GM10847 (cell line): ENCODE measurements around the gene PTPRN2.

Source experiments
- POLR2A ChIP-seq: IDR thresholded peaks from 2 replicates; pipeline ENCODE4 v1.6.1; 2011; ENCODE audit not compliant: insufficient read length; ENCODE audit errors: extremely low read depth

PTPRN2 gene

DNA sequence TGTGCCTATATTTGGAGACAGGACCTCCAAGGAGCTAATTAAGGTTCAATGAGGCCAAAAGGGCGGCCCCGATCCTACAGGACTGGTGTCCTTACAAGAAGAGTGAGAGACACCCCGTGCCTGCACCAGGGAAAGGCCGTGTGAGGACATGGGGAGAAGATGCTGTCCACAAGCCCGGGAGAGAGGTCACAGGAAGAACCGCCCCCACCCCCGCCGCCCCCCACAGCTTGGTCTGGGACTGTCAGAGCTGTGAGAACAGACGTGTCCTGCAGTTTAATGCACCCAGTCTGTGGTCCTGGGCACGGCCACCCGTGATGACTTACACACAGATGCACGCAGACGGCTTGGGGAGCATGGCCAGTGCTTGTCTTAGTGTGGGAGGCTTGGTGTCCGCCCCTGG is 851.3 kb downstream of the PTPRN2 start:
- no peak for TF ChIP-seq POLR2A

GRCh38 chr7:157735826-157736225 is 851.8 kb downstream of the PTPRN2 start:
- no peak for TF ChIP-seq POLR2A

DNA sequence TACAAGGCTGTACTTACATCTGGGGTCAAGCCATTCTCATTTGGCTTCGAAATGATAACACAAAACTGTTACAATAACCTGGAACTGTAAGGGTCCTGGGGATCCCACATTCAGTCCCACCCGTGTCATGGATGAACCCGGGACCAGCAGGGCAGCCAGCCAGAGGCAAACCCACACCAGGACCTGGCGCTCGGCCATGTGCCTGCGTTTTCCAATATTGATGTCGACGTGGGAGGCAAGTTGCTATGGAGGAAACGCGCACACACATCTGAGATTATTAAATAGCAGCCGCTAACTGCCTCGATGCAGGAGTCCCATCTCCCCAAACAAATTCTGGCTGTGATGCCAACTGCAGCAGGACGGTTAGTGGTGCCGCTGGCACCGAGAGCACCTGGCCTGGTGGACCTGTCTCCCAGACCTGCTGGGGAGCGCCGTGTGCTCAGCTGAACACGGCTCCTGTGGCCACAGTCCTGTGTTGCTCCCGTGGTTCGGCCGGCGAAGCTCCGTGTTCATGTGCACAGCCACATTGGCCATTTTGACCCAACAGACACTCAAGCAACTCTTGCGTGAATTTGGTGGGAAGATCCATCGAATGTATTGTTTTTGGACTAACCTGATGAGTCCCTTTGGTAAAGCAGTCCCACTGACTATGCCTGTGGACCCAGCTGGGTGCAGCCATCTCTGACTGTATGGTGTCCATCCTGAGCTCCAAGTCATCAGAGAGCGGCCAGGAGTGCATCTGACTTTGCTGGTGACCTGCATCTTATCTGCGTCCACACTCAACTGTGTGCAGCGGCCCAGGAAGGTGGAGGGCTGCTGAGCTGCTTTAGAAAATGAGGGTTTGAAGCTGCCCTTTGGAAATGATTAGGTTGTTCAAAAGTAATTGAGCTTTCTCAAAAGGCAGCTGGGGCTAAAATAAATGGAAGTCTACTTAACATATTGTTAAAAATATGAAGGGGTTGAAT is 852.7 kb downstream of the PTPRN2 start:
- no peak for TF ChIP-seq POLR2A

DNA sequence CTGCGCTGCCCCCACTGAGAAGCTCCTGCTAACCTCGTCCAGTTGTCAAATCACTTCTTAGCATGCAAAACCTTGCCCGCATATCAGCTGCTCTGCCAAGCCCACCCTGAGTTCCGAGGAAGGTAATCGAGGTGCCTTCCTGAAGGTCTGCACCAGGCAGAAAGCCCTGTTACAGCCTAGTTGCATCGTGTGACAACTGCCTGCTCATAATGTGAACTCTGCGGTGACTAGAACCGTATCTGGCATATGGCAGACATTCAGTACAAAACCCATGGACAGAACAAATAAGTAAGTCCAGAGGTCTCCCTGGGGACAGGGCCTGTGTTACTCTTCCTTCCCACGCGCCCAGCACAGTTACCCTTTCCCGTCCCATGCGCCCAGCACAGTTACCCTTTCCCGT is 856.5 kb downstream of the PTPRN2 start:
- no peak for TF ChIP-seq POLR2A

GRCh38 chr7:157730614-157731013 is 857.0 kb downstream of the PTPRN2 start:
- no peak for TF ChIP-seq POLR2A

- no peak for TF ChIP-seq POLR2A
Observed at GRCh38 chr7:157729566-157729965, 858.1 kb downstream of the PTPRN2 start.

GRCh38 chr7:157727964-157728615 is 859.5 kb downstream of the PTPRN2 start:
- TF ChIP-seq POLR2A, result no peak

GRCh38 chr7:157726764-157727163 is 860.9 kb downstream of the PTPRN2 start:
- TF ChIP-seq POLR2A, result no peak

GRCh38 chr7:157723205-157723604 is 864.4 kb downstream of the PTPRN2 start:
- TF ChIP-seq POLR2A, result no peak

- no peak for TF ChIP-seq POLR2A
Observed at GRCh38 chr7:157722137-157723060, 865.2 kb downstream of the PTPRN2 start.

DNA sequence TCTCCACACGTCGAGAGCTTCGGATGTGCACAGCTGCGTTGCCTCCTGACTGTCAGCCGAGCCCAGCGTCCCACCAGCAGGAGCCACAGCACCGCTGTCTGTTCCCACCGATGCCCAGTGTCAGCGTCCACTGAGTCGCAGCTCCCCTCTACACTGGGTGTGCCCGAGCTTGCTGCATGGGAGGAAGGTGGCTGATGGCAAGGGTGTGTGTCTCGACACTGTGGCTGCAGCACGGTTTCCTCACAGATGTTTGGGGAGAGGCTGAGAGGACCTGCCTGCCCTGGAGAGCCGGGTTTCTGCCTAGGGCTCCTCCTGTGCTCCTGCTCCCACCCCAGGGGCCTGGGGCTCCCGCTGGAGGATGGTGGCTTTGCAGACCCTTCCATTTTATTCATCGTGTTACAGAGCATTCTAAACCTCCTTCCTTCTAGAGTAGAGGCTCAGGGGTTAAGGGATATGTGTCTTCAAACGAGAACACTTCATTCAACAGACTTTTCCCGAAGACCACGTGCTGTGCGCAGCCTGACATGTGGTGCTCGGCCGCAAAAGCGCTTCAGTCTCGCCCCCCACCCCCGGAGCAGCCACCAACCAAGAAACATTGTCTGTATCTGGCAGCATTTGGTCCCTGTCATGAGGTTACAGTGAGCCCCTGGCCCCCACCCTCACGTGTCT is 866.0 kb downstream of the PTPRN2 start:
- no peak for TF ChIP-seq POLR2A

DNA sequence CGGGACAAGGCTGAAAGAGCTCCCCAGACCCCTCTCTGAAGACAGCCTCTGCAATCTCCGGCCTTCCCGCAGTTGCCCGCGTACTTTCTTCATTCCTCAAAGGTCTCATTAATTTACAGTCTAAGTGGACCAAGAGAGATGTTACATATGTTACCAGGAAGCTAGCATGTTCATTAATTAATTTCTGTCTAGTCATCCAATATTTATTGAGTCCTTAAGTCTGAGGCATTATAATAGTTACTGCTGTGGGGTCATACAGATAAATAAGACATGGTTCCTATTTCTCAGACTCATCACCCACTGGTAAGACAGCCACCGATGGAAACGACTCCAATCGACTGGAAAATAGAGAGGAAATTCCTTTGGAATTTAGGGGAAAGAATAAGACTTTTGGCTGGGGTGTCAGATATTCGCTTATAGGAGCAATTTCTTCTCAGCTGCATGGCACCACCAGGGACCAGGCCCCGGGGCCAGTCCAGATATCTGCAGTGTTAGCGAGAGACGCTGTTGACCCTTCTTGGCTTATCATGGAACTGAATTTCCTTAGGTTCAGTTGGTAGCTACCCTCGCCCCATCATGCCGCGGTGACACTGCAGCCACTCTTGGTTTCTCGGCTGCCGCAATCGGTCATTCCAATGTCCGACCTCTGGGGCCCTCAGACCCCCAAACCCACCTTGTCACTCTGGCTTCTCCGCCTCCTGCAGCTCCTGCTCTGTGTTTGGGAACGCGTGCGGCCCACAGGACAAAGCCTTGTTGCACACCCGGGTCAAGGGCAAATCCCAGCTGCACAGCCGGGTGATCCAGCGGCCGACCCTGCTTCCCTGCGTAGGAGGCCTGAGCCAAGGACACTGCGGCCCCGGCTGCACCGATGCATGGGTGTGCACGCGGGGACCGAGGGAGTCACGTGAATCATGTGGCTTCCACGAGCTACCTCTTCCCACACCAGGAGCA is 867.6 kb downstream of the PTPRN2 start:
- no peak for TF ChIP-seq POLR2A

DNA sequence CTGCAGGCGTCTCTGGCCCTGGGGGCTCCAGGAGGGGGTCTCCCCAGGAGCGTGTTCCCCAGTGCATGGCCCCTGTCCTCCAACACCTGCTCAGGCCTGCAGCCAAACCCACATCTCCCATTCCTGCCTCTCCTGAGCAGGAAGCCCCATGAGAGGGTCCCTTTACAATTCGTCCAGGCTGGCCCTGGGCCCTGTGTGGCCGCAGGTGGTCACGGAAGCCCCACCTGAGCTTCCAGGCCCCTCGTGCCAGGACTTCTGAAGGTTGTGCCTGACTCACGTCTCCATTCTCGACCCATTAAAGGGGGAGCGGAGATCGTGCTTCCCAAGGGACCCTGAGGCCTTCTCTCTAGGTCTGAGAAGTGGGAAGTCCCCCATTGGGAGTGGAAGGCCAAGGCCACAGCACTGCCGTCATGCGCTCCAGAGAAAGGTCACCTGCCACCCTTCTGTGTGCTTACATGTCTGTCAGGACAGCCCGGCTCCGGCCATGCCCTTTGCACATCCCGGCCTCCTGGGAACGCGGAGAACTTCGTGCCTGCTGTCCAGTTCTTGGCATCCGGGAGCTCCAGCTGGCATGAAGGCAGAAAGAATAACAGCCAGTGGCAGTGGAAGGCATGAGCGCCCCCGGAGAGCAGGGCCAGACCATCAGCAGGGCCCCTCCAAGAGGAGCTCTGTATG is 868.5 kb downstream of the PTPRN2 start:
- TF ChIP-seq POLR2A, result no peak
